Type B pancreatic cell (in vitro differentiated cells): Measurements from ENCODE around the gene SCAI. TPM values are rescaled to one million over a fixed set of nuclear protein-coding genes. Genes with fewer than 3 reads are reported as not detected.
"Not testable (repeated sequence)": the region's sequence is repeated elsewhere in the genome, so short reads cannot be mapped to it uniquely, and the experiment has no call there.

Experiments
- DNase-seq: peaks from one replicate; pipeline ENCODE4 v3.0.0; 2021; ENCODE audit warnings: mixed read lengths; ENCODE audit not compliant: unreplicated experiment; ENCODE audit errors: extremely low spot score
- H3K27ac Mint-ChIP-seq: 2 replicates; pipeline ENCODE4 v1.8.0; 2021; ENCODE audit warnings: mild to moderate bottlenecking, mixed read lengths
- H3K27me3 Mint-ChIP-seq: 2 replicates; pipeline ENCODE4 v1.8.0; 2021; ENCODE audit warnings: mixed read lengths
- H3K36me3 Mint-ChIP-seq: 2 replicates; pipeline ENCODE4 v1.8.0; 2021; ENCODE audit warnings: mixed read lengths
- H3K4me1 Mint-ChIP-seq: one replicate; pipeline ENCODE4 v1.8.0; 2021; ENCODE audit warnings: mixed read lengths; ENCODE audit not compliant: unreplicated experiment
- H3K4me3 Mint-ChIP-seq: 2 replicates; pipeline ENCODE4 v1.8.0; 2021; ENCODE audit warnings: mild to moderate bottlenecking, mixed read lengths
- H3K9me3 Mint-ChIP-seq: 2 replicates; pipeline ENCODE4 v1.8.0; 2021; ENCODE audit warnings: mixed read lengths
- total RNA-seq: library from RNA; stranded (reverse); gene quantifications from 2 replicates; pipeline ENCODE4 v1.2.1, GENCODE V29; 2021; ENCODE audit warnings: low replicate concordance
- TF ChIP-seq, protein P1 (sequence below): fragments of 200-600 bp; sonication (generic); conservative IDR thresholded peaks from 2 replicates; pipeline ENCODE4 v1.5.0; 2021; ENCODE audit warnings: antibody characterized with exemption, mild to moderate bottlenecking

SCAI gene
- total RNA-seq, 1 donor from 2014 or later, result 12.8 TPM

DNA sequence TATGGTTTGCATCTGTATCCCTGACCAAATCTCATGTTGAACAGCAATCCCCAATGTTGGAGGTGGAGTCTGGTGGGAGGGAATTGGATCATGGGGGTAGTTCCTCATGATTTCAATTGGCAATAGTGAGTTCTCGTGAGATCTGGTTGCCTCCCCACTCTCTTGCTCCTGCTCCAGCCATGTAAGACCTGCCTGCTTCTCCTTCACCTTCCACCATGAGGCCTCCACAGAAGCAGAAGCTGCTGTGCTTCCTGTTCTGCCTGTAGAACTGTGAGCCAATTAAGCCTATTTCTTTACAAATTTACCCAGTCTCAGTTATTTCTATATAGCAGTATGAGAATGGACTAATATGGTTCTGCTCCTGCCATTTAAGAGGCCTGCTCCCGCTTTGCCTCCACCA, 32.9 kb downstream of the SCAI start:
- no peaks in the 10 kb centered on the region for H3K27me3 Mint-ChIP-seq
- no peak for DNase-seq
- H3K4me1 Mint-ChIP-seq, result no peaks in the 10 kb centered on the region
- H3K9me3 Mint-ChIP-seq, result peaks cover 11% of the 10 kb centered on the region
- H3K4me3 Mint-ChIP-seq, result no peak overlapping the region
- peaks cover 9% of the 10 kb centered on the region for H3K36me3 Mint-ChIP-seq
- H3K27ac Mint-ChIP-seq, result no peak overlapping the region
- TF ChIP-seq, protein P1, sequence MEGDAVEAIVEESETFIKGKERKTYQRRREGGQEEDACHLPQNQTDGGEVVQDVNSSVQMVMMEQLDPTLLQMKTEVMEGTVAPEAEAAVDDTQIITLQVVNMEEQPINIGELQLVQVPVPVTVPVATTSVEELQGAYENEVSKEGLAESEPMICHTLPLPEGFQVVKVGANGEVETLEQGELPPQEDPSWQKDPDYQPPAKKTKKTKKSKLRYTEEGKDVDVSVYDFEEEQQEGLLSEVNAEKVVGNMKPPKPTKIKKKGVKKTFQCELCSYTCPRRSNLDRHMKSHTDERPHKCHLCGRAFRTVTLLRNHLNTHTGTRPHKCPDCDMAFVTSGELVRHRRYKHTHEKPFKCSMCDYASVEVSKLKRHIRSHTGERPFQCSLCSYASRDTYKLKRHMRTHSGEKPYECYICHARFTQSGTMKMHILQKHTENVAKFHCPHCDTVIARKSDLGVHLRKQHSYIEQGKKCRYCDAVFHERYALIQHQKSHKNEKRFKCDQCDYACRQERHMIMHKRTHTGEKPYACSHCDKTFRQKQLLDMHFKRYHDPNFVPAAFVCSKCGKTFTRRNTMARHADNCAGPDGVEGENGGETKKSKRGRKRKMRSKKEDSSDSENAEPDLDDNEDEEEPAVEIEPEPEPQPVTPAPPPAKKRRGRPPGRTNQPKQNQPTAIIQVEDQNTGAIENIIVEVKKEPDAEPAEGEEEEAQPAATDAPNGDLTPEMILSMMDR, result no peak

DNA sequence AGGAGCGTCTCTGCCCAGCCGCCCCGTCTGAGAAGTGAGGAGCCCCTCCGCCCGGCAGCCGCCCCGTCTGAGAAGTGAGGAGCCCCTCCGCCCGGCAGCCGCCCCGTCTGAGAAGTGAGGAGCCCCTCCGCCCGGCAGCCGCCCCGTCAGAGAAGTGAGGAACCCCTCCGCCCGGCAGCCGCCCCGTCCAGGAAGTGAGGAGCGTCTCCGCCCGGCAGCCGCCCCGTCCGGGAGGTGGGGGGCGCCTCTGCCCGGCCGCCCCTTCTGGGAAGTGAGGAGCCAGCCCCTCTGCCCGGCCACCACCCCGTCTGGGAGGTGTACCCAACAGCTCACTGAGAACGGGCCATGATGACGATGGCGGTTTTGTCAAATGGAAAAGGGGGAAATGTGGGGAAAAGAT, 34.8 kb downstream of the SCAI start:
- not testable (repeated sequence) for H3K4me3 Mint-ChIP-seq, H3K4me1 Mint-ChIP-seq, H3K36me3 Mint-ChIP-seq, H3K27me3 Mint-ChIP-seq, DNase-seq, H3K27ac Mint-ChIP-seq
- H3K9me3 Mint-ChIP-seq, result peaks cover 11% of the 10 kb centered on the region

DNA sequence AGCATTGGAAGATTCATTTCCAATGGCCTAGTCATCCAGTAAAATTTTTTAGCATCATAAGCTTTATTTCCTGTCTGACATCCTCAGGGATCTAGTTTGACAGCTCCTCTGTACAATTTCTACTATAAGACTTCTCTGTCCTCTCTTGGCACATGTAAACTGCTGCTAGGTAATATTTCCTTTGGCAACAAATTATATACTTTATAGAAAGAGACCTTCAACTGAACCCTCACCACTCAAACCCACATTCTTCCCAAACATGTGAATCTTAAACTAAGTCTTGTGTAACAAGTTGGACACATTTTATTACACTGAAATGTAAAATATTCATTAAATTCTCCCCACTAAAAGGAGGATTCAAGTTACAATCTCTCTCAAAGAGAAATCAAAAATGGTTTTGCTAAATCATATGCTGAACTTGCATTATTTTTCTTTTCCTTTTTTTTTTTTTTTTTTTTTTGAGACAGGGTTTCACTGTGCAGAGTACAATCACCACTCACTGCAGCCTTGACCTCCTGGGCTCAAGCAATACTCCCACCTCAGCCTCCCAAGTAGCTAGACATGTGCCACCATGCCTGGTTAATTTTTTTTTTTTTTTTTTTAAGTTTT, 36.9 kb downstream of the SCAI start:
- DNase-seq, result no peak
- Mint-ChIP-seq H3K27me3 (no peaks in the 10 kb centered on the region), H3K36me3 (no peaks in the 10 kb centered on the region), H3K9me3 (no peaks in the 10 kb centered on the region), H3K4me1 (peaks cover 4% of the 10 kb centered on the region), H3K27ac (no peak overlapping the region), H3K4me3 (no peak overlapping the region)
- TF ChIP-seq, protein P1, result no peak

DNA sequence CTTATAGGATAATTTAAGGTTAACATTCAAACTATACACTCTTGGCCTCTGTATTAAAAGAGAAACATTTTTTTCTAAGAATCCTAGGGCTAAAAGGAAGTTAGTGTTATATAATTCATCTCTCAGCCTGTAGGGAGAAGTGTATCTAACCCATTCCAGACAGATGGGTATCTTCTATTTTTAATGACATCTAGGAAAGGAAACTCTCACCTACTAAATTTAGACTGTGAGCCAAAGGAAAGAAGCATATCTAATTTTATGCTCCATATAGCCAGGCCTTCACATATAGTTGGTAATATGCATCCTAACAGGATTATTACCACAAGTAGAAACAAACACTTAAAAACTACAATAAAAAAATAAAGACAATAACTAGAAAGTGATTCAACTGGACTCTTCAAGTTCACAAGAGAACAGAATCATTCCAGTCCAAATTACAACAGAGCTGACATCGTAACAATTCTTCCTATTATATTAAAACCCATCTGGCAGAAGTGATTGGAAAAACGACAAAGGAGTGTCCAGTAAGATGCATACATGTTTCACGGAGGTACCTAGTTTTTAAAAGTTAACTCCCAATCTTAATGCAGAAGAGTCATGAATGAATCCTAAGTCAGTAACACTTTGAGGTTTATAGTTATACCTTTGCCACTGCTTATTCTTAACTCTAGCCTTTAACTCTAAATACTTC, 39.4 kb downstream of the SCAI start:
- Mint-ChIP-seq H3K4me3 (no peak overlapping the region), H3K27ac (no peak overlapping the region), H3K4me1 (peaks cover 4% of the 10 kb centered on the region), H3K36me3 (no peaks in the 10 kb centered on the region), H3K27me3 (no peaks in the 10 kb centered on the region), H3K9me3 (no peaks in the 10 kb centered on the region)
- DNase-seq, result no peak
- TF ChIP-seq, protein P1, result no peak

DNA sequence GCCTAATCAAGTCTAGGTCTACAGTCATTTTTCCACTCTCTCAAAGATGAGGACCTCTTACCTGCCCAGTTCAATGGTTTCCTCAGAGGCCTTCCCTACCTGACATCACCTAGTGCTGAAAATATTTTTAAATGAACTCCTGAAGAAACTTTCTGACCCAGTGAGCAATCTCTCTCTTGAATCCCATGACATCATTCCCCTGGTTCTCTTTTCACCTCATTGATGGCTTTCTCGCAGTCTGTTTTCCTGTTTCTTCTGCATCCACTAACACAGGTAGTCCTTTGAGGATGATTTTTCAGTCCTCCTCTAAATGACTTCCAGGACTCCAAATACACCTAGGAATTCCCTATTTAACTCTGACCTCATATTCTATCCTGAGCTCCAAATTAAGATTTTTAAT, 40.3 kb downstream of the SCAI start:
- peaks cover 4% of the 10 kb centered on the region for H3K4me1 Mint-ChIP-seq
- H3K27ac Mint-ChIP-seq, result no peak overlapping the region
- no peak overlapping the region for H3K4me3 Mint-ChIP-seq
- DNase-seq, result no peak
- H3K27me3 Mint-ChIP-seq, result no peaks in the 10 kb centered on the region
- no peaks in the 10 kb centered on the region for H3K9me3 Mint-ChIP-seq
- H3K36me3 Mint-ChIP-seq, result no peaks in the 10 kb centered on the region
- TF ChIP-seq, protein P1, result no peak

DNA sequence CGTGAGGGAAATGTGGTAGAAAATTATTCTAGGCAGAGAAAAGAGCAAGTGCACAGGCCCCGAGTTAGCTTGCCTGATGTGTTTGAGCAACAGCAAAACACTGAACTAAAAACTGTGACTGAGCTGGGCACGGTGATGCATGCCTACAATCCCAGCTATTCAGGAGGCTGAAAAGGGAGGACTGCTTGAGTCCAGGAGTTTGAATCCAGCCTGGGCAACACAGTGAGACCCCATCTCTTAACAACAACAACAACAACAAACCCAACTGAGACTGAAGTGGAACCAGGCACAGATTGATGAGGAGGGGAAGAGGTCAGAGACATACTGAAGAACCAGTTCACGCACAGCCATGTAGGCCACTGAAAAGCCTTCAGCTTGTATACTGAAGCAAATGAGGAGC, 42.5 kb downstream of the SCAI start:
- no peaks in the 10 kb centered on the region for H3K27me3 Mint-ChIP-seq
- no peak overlapping the region for H3K4me3 Mint-ChIP-seq
- no peak for DNase-seq
- TF ChIP-seq, protein P1, result no peak
- H3K4me1 Mint-ChIP-seq, result peaks cover 4% of the 10 kb centered on the region
- H3K27ac Mint-ChIP-seq, result no peak overlapping the region
- no peaks in the 10 kb centered on the region for H3K36me3 Mint-ChIP-seq
- no peaks in the 10 kb centered on the region for H3K9me3 Mint-ChIP-seq
